ENCODE data around the gene IRF2BP1. TPM values are rescaled to one million over a fixed set of nuclear protein-coding genes. Genes with fewer than 3 reads are reported as not detected.

The IRF2BP1 gene
- total and polyA plus RNA-seq, 2 of the 13 experiments (the other 11 are each of a cell fraction or from before 2014, with no cell fraction given), result 4.3 to 14.3 TPM

DNA sequence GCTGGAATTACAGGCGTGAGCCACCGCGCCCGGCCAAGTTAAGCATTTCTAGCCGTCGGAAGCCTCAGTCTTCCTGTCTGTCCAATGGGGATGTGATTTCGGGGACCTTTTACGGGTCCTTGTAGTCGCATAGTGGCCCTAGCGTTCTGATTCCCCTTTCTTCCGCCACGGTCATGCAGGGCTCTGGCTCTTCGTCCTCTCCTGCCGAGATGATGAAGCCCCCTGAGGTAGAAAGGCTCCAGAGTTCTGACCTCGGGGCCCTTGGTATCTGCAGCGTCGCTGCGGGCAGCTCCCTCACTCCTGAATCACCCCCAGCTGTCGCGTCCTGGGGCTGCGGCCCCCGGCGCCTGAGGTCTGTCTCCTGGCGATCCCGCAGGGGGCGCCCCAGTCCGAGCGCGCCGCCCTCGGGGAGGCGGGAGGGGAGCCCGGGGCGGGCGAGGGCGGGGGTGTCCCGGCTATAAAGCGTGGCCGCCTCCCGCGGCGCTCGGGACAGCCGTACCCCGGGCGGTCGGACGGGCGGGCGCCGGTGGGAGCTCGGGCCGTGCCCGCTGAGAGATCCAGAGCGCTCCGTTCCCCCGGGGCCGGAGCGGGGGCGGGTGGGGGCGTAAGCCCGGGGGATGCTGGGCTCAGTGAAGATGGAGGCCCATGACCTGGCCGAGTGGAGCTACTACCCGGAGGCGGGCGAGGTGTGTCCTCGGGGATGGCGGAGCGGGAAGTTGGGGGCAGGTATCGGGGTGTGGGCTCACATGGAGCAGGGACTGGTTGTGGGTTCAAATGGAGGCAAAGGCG, 21.9 kb downstream of the IRF2BP1 start, which contains the start of gene FOXA3 (continued):
- peak; percentile 5; the same call in 1 of the 2 replicates for TF ChIP-seq ZNF281 (CRISPR knock-in tag; IDR thresholded peaks at IDR 0.05; ENCODE audit: borderline replicate concordance)
- peak; percentile 22; the same call in 1 of the 2 replicates for TF ChIP-seq KMT2A (CRISPR knock-in tag; IDR thresholded peaks at IDR 0.05)
- TF ChIP-seq ARID4A (CRISPR knock-in tag; IDR thresholded peaks at IDR 0.05; ENCODE audit: borderline replicate concordance), result peak; percentile 61
- no peak for TF ChIP-seq SP1 (IDR thresholded peaks at IDR 0.05)
- TF ChIP-seq SP1 (CRISPR knock-in tag; IDR thresholded peaks at IDR 0.05), result 0 out of 2 replicates have a peak, but pooled peaks have one; percentile 42
- TF ChIP-seq, protein P1, sequence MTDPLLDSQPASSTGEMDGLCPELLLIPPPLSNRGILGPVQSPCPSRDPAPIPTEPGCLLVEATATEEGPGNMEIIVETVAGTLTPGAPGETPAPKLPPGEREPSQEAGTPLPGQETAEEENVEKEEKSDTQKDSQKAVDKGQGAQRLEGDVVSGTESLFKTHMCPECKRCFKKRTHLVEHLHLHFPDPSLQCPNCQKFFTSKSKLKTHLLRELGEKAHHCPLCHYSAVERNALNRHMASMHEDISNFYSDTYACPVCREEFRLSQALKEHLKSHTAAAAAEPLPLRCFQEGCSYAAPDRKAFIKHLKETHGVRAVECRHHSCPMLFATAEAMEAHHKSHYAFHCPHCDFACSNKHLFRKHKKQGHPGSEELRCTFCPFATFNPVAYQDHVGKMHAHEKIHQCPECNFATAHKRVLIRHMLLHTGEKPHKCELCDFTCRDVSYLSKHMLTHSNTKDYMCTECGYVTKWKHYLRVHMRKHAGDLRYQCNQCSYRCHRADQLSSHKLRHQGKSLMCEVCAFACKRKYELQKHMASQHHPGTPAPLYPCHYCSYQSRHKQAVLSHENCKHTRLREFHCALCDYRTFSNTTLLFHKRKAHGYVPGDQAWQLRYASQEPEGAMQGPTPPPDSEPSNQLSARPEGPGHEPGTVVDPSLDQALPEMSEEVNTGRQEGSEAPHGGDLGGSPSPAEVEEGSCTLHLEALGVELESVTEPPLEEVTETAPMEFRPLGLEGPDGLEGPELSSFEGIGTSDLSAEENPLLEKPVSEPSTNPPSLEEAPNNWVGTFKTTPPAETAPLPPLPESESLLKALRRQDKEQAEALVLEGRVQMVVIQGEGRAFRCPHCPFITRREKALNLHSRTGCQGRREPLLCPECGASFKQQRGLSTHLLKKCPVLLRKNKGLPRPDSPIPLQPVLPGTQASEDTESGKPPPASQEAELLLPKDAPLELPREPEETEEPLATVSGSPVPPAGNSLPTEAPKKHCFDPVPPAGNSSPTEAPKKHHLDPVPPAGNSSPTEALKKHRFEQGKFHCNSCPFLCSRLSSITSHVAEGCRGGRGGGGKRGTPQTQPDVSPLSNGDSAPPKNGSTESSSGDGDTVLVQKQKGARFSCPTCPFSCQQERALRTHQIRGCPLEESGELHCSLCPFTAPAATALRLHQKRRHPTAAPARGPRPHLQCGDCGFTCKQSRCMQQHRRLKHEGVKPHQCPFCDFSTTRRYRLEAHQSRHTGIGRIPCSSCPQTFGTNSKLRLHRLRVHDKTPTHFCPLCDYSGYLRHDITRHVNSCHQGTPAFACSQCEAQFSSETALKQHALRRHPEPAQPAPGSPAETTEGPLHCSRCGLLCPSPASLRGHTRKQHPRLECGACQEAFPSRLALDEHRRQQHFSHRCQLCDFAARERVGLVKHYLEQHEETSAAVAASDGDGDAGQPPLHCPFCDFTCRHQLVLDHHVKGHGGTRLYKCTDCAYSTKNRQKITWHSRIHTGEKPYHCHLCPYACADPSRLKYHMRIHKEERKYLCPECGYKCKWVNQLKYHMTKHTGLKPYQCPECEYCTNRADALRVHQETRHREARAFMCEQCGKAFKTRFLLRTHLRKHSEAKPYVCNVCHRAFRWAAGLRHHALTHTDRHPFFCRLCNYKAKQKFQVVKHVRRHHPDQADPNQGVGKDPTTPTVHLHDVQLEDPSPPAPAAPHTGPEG (CRISPR knock-in tag; IDR thresholded peaks at IDR 0.05), result peak; percentile 79; the same call in 1 of the 2 replicates
- peak; percentile 46 for TF ChIP-seq SKI (IDR thresholded peaks at IDR 0.05; ENCODE audit: partially characterized antibody)
- TF ChIP-seq ZSCAN25 (CRISPR knock-in tag; IDR thresholded peaks at IDR 0.05), result 0 out of 2 replicates have a peak, but pooled peaks have one; percentile 21
- TF ChIP-seq SAFB2 (CRISPR knock-in tag; IDR thresholded peaks at IDR 0.05; ENCODE audit: borderline replicate concordance, low read depth), result peak; percentile 86; the same call in 1 of the 2 replicates
- TF ChIP-seq ZNF607 (CRISPR knock-in tag; IDR thresholded peaks at IDR 0.05; ENCODE audit: borderline replicate concordance), result no peak
- 0 out of 2 replicates have a peak, but pooled peaks have one; percentile 22 for TF ChIP-seq ZNF343 (CRISPR knock-in tag; IDR thresholded peaks at IDR 0.05)
- peak; percentile 64; the same call in 1 of the 2 replicates for TF ChIP-seq ZNF619 (CRISPR knock-in tag; IDR thresholded peaks at IDR 0.05)
- TF ChIP-seq GFI1 (CRISPR knock-in tag; IDR thresholded peaks at IDR 0.05; ENCODE audit: borderline replicate concordance), result 0 out of 2 replicates have a peak, but pooled peaks have one; percentile 14
- no peak for TF ChIP-seq ZNF740 (CRISPR knock-in tag; IDR thresholded peaks at IDR 0.05)
- TF ChIP-seq MIER2 (CRISPR knock-in tag; IDR thresholded peaks at IDR 0.05), result peak; percentile 10; the same call in 1 of the 2 replicates

Data from HepG2 (cell line).